H1 (cell line): Measurements from ENCODE around the gene ARTN. TPM values are rescaled to one million over a fixed set of nuclear protein-coding genes. Genes with fewer than 3 reads are reported as not detected.
A peak's percentile ranks its signal among the peaks of the same experiment; 100 is the strongest.

Experiments used
- ATF2 ChIP-seq: IDR thresholded peaks from 2 replicates; pipeline ENCODE4 v1.6.1; 2012; ENCODE audit warnings: low read length, inconsistent platforms
- CBX8 ChIP-seq: fragments of 300-800, 300-1000 bp; sonication (generic); IDR thresholded peaks from 2 replicates; pipeline ENCODE4 v1.7.1; 2016; ENCODE audit warnings: low read depth, low read length, borderline replicate concordance
- CEBPB ChIP-seq: IDR thresholded peaks from 2 replicates; pipeline ENCODE4 v1.6.1; 2012; ENCODE audit warnings: low read depth, low read length
- CHD7 ChIP-seq: fragments of 300-600 bp; sonication (generic); IDR thresholded peaks from 2 replicates; pipeline ENCODE4 v1.7.1; 2012; ENCODE audit warnings: low read length, moderate library complexity, mild to moderate bottlenecking, inconsistent platforms; ENCODE audit not compliant: insufficient replicate concordance
- CREB1 ChIP-seq: IDR thresholded peaks from 2 replicates; pipeline ENCODE4 v1.6.1; 2012; ENCODE audit warnings: inconsistent platforms
- RBBP5 ChIP-seq: IDR thresholded peaks from 2 replicates; pipeline ENCODE4 v1.7.1; 2012; ENCODE audit warnings: low read depth, mild to moderate bottlenecking, inconsistent platforms, low read length, moderate library complexity, borderline replicate concordance
- SIN3A ChIP-seq, 2 experiments: IDR thresholded peaks in 1 of 2; conservative IDR thresholded peaks in 1 of 2; 2 replicates each; pipeline ENCODE4 v1.6.1; 2011 to 2012; ENCODE audit warnings: low read length in 2 of 2, improper control_type of control experiment in 1 of 2, low read depth in 1 of 2, mild to moderate bottlenecking in 1 of 2
- TAF7 ChIP-seq: optimal IDR thresholded peaks from 2 replicates; pipeline ENCODE3; 2011; ENCODE audit warnings: low read depth, mild to moderate bottlenecking, inconsistent platforms, low read length, moderate library complexity, borderline replicate concordance
- polyA plus RNA-seq, 7 experiments: library from polyadenylated mRNA; depleted of rRNA in 3 of 7; stranded (reverse) in 5 of 7; unstranded in 2 of 7; fragments of >200 nt in 5 of 7; fragments of 200-250 nt in 2 of 7; gene quantifications; 1 replicate in 5 of 7; 2 replicates in 1 of 7; 4 replicates in 1 of 7; pipeline versions ENCODE4 v1.2.1 to v1.2.3, GENCODE V29; 2011 to 2013; ENCODE audit warnings: missing spikeins in 2 of 7, mixed read lengths in 2 of 7
- total RNA-seq: library from RNA; stranded (reverse); fragmentation: NEBNext Ultra II Directional; extraction: Animal tissue kit (Norgen Biotek cat#: 25700); gene quantifications from 2 replicates; pipeline ENCODE4 v1.2.1, GENCODE V29; 2021

The ARTN gene
- total and polyA plus RNA-seq, 2 of the 8 experiments (the other 6 are each of a cell fraction or from before 2014, with no cell fraction given), result 13.5 to 22.7 TPM

GRCh38 chr1:43969746-43970466, 36.3 kb downstream of the ARTN start, which contains the start of gene DPH2 (continued):
- TF ChIP-seq CHD7 (no peak), TAF7 (no peak), CBX8 (no peak), CEBPB (no peak), ATF2 (no peak), RBBP5 (no peak), SIN3A (conservative IDR thresholded peaks at IDR 0.05 in 1 of 2, IDR thresholded peaks at IDR 0.05 in 1 of 2; ENCODE audit: low read depth in 1 of 2, low read length in 2 of 2) (peak; percentile 97; a peak in 3 of 4 replicates), CREB1 (peak; percentile 44; the same call in 1 of the 2 replicates)
